GM23248 (cell line): ENCODE data around the gene ZYG11B. TPM values are rescaled to one million over a fixed set of nuclear protein-coding genes. Genes with fewer than 3 reads are reported as not detected.
"Not testable (repeated sequence)": the region's sequence is repeated elsewhere in the genome, so short reads cannot be mapped to it uniquely, and the experiment has no call there.

Experiments used
- DNase-seq: peaks from one replicate; pipeline ENCODE4 v3.0.0-alpha.2; 2015
- H2AFZ ChIP-seq: fragments of 200-600 bp; sonication (generic); 2 replicates; pipeline ENCODE4 v1.6.1; 2016; ENCODE audit warnings: antibody characterized with exemption
- H3F3A ChIP-seq: fragments of 200-600 bp; sonication (generic); 2 replicates; pipeline ENCODE4 v1.6.1; 2016; ENCODE audit warnings: mild to moderate bottlenecking, antibody characterized with exemption, mixed run types; ENCODE audit not compliant: insufficient read depth
- H3K27ac ChIP-seq: fragments of 200-600 bp; sonication (generic); 2 replicates; pipeline ENCODE4 v1.5.1; 2016; ENCODE audit warnings: mild to moderate bottlenecking
- H3K27me3 ChIP-seq: fragments of 200-600 bp; sonication (generic); replicated peaks from 2 replicates; pipeline ENCODE4 v1.6.1; 2016; ENCODE audit warnings: mild to moderate bottlenecking; ENCODE audit not compliant: insufficient read depth
- H3K36me3 ChIP-seq: fragments of 200-600 bp; sonication (generic); 2 replicates; pipeline ENCODE4 v1.6.1; 2016; ENCODE audit warnings: low read depth, mild to moderate bottlenecking
- H3K4me1 ChIP-seq: fragments of 200-600 bp; sonication (generic); 2 replicates; pipeline ENCODE4 v1.6.1; 2016; ENCODE audit warnings: mild to moderate bottlenecking; ENCODE audit not compliant: insufficient read depth
- H3K4me2 ChIP-seq: fragments of 200-600 bp; sonication (generic); one replicate; pipeline ENCODE4 v1.6.1; 2016; ENCODE audit warnings: mild to moderate bottlenecking; ENCODE audit not compliant: unreplicated experiment
- H3K4me3 ChIP-seq: fragments of 200-600 bp; sonication (generic); 2 replicates; pipeline ENCODE4 v1.5.1; 2016; ENCODE audit warnings: mild to moderate bottlenecking
- H3K79me2 ChIP-seq: fragments of 200-600 bp; sonication (generic); 2 replicates; pipeline ENCODE4 v1.6.1; 2016; ENCODE audit warnings: mild to moderate bottlenecking; ENCODE audit not compliant: insufficient read depth
- H3K9ac ChIP-seq: fragments of 200-600 bp; sonication (generic); 2 replicates; pipeline ENCODE4 v1.6.1; 2016; ENCODE audit warnings: mild to moderate bottlenecking
- H3K9me2 ChIP-seq: fragments of 200-600 bp; sonication (generic); 2 replicates; pipeline ENCODE4 v1.6.1; 2016; ENCODE audit warnings: mixed run types, mild to moderate bottlenecking, moderate library complexity; ENCODE audit not compliant: insufficient read depth
- H3K9me3 ChIP-seq: fragments of 200-600 bp; sonication (generic); one replicate; pipeline ENCODE4 v1.6.1; 2017; ENCODE audit warnings: low read depth
- H4K20me1 ChIP-seq: fragments of 200-600 bp; sonication (generic); 2 replicates; pipeline ENCODE4 v1.6.0; 2016; ENCODE audit not compliant: insufficient read depth
- EZH2 ChIP-seq: fragments of 200-600 bp; sonication (generic); IDR thresholded peaks from 2 replicates; pipeline ENCODE4 v1.6.1; 2018; ENCODE audit warnings: antibody characterized with exemption, mild to moderate bottlenecking; ENCODE audit not compliant: insufficient read depth, poor library complexity, severe bottlenecking
- EZH2phosphoT487 ChIP-seq: fragments of 200-600 bp; sonication (generic); IDR thresholded peaks from 2 replicates; pipeline ENCODE4 v1.6.1; 2018; ENCODE audit warnings: antibody characterized with exemption, moderate library complexity, mild to moderate bottlenecking, low read depth; ENCODE audit not compliant: insufficient read depth
- whole genome bisulfite sequencing, 2 experiments: methylation state at CpG; one replicate each; pipeline ENCODE4 v1.1.6; 2015 to 2017; ENCODE audit warnings: low lambda C conversion rate in 2 of 2, low coverage in 1 of 2; ENCODE audit errors: missing lambda C conversion rate in 2 of 2; 5-methylcytosine and 5-hydroxymethylcytosine counted together
- in situ Hi-C: fragments of 300-500 bp; cut with MboI; formaldehyde crosslinking; loops from 2 replicates; pipeline ENCODE4 v1.15.0; 2020
- polyA plus RNA-seq: library from polyadenylated mRNA; unstranded; fragments of >200 nt; fragmentation: Nextera tagmentation; extraction: Ambion mirVana; gene quantifications from 2 replicates; pipeline ENCODE4 v1.2.1, GENCODE V29; 2016
- total RNA-seq: library from RNA; depleted of rRNA; stranded (reverse); fragments of >200 nt; shearing (Covaris generic); gene quantifications from 2 replicates; pipeline ENCODE4 v1.2.3, GENCODE V29; 2014

The ZYG11B gene
- total and polyA plus RNA-seq, 2 experiments from 2014 or later = 15.1 to 57.9 TPM

- H3K9ac ChIP-seq = no peak overlapping the region
- no peaks in the 10 kb centered on the region for H3K27me3 ChIP-seq
- H3K4me1 ChIP-seq = no peaks in the 10 kb centered on the region
- H3K79me2 ChIP-seq = no peaks in the 10 kb centered on the region
- no peaks in the 10 kb centered on the region for H3K9me3 ChIP-seq
- no peak for DNase-seq
- 53 to 56% methylated on average over 3 of the region's 3 CpGs for WGBS, 2 experiments
- no peaks in the 10 kb centered on the region for H3K9me2 ChIP-seq
- H3K36me3 ChIP-seq = no peaks in the 10 kb centered on the region
- no peak overlapping the region for H3K27ac ChIP-seq
- no peaks in the 10 kb centered on the region for H4K20me1 ChIP-seq
- H2AFZ ChIP-seq = no peak overlapping the region
- no peaks in the 10 kb centered on the region for H3F3A ChIP-seq
- TF ChIP-seq EZH2phosphoT487 (no peak), EZH2 (no peak)
- no peak overlapping the region for H3K4me2 ChIP-seq
- H3K4me3 ChIP-seq = no peak overlapping the region
- in situ Hi-C loops = loop anchor here (25.0 kb wide), 1 partner anchor 543 kb away; the partner anchor contains the start of gene ZFYVE9
Observed at GRCh38 chr1:52680353-52680752, 45.9 kb upstream of the ZYG11B start.

- no peaks in the 10 kb centered on the region for H3K9me3 ChIP-seq
- no peak for DNase-seq
- in situ Hi-C loops = loop anchor here (25.0 kb wide), 1 partner anchor 544 kb away; the partner anchor contains the start of gene ZFYVE9
- H3K4me1 ChIP-seq = no peaks in the 10 kb centered on the region
- no peak overlapping the region for H3K4me3 ChIP-seq
- TF ChIP-seq EZH2 (no peak), EZH2phosphoT487 (no peak)
- H3K9ac ChIP-seq = no peak overlapping the region
- 81 to 84% methylated on average over 4 of the region's 4 CpGs for WGBS, 2 experiments
- H3F3A ChIP-seq = no peaks in the 10 kb centered on the region
- H3K4me2 ChIP-seq = no peak overlapping the region
- no peaks in the 10 kb centered on the region for H4K20me1 ChIP-seq
- no peaks in the 10 kb centered on the region for H3K27me3 ChIP-seq
- no peak overlapping the region for H3K27ac ChIP-seq
- no peaks in the 10 kb centered on the region for H3K79me2 ChIP-seq
- no peaks in the 10 kb centered on the region for H3K9me2 ChIP-seq
- H2AFZ ChIP-seq = no peak overlapping the region
- H3K36me3 ChIP-seq = no peaks in the 10 kb centered on the region
Observed at GRCh38 chr1:52681136-52681535, 45.1 kb upstream of the ZYG11B start.

- Histone ChIP-seq H3K4me3 (no peak overlapping the region), H3K36me3 (peaks cover 6% of the 10 kb centered on the region; the same call in 1 of the 2 replicates), H3K27me3 (no peaks in the 10 kb centered on the region), H3K9me3 (no peaks in the 10 kb centered on the region), H3K9me2 (no peaks in the 10 kb centered on the region), H3F3A (peaks cover 5% of the 10 kb centered on the region; the same call in 1 of the 2 replicates), H3K79me2 (no peaks in the 10 kb centered on the region), H2AFZ (no peak overlapping the region), H3K9ac (no peak overlapping the region), H4K20me1 (no peaks in the 10 kb centered on the region), H3K4me2 (no peak overlapping the region), H3K27ac (no peak overlapping the region), H3K4me1 (no peaks in the 10 kb centered on the region)
- in situ Hi-C loops = loop anchor here (25.0 kb wide), 1 partner anchor 546 kb away; the partner anchor contains the start of gene ZFYVE9
- no peak for DNase-seq
- TF ChIP-seq EZH2 (no peak), EZH2phosphoT487 (no peak)
- 97 to 100% methylated on average over 4 of the region's 4 CpGs for whole genome bisulfite sequencing, 2 experiments
Observed at GRCh38 chr1:52683367-52683940, 42.8 kb upstream of the ZYG11B start.

- no peaks in the 10 kb centered on the region for H3K9me2 ChIP-seq
- H3F3A ChIP-seq = peaks cover 5% of the 10 kb centered on the region; the same call in 1 of the 2 replicates
- H3K9ac ChIP-seq = no peak overlapping the region
- H3K36me3 ChIP-seq = peaks cover 6% of the 10 kb centered on the region; the same call in 1 of the 2 replicates
- in situ Hi-C loops = loop anchor here (25.0 kb wide), 1 partner anchor 547 kb away; the partner anchor contains the start of gene ZFYVE9
- H3K27me3 ChIP-seq = no peaks in the 10 kb centered on the region
- H4K20me1 ChIP-seq = no peaks in the 10 kb centered on the region
- TF ChIP-seq EZH2phosphoT487 = no peak
- no peak for TF ChIP-seq EZH2
- no peak overlapping the region for H2AFZ ChIP-seq
- H3K4me2 ChIP-seq = no peak overlapping the region
- no peak for DNase-seq
- no peaks in the 10 kb centered on the region for H3K79me2 ChIP-seq
- H3K27ac ChIP-seq = no peak overlapping the region
- no peak overlapping the region for H3K4me3 ChIP-seq
- WGBS, 2 experiments = 62 to 67% methylated on average over 1 of the region's 1 CpG
- H3K9me3 ChIP-seq = no peaks in the 10 kb centered on the region
- no peaks in the 10 kb centered on the region for H3K4me1 ChIP-seq
Observed at GRCh38 chr1:52684545-52684944, 41.7 kb upstream of the ZYG11B start.

GRCh38 chr1:52686261-52686751, 39.9 kb upstream of the ZYG11B start:
- H2AFZ ChIP-seq = not testable (repeated sequence)
- 67 to 73% methylated on average over 17 of the region's 17 CpGs for WGBS, 2 experiments

More at GRCh38 chr1:52686261-52686751, 39.9 kb upstream of the ZYG11B start:
- not testable (repeated sequence) for H3K9ac ChIP-seq, H4K20me1 ChIP-seq, H3K36me3 ChIP-seq, H3K79me2 ChIP-seq, H3K27me3 ChIP-seq, H3K9me3 ChIP-seq, H3F3A ChIP-seq, H3K4me1 ChIP-seq, H3K9me2 ChIP-seq, H3K27ac ChIP-seq, H3K4me3 ChIP-seq
- in situ Hi-C loops = loop anchor here (25.0 kb wide), 1 partner anchor 549 kb away; the partner anchor contains the start of gene ZFYVE9
- peak overlapping the region; percentile 17 for H3K4me2 ChIP-seq
- peak; percentile 79 for DNase-seq
